Astrocyte (in vitro differentiated cells and primary cell): ENCODE measurements around the gene INVS.

Experiments used
- CTCF ChIP-seq: IDR thresholded peaks from 2 replicates; pipeline ENCODE4 v1.5.1; 2011; ENCODE audit warnings: low read depth, mild to moderate bottlenecking, inconsistent platforms, low read length, moderate library complexity; ENCODE audit not compliant: insufficient read depth
- EZH2 ChIP-seq: IDR thresholded peaks from 2 replicates; pipeline ENCODE4 v1.6.1; 2012; ENCODE audit warnings: mild to moderate bottlenecking, low read length, inconsistent platforms; ENCODE audit not compliant: insufficient read depth

- no peak for TF ChIP-seq CTCF
- no peak for TF ChIP-seq EZH2
Observed at GRCh38 chr9:100071271-100071670, 27.8 kb upstream of the INVS start.
